Central memory CD4-positive, alpha-beta T cell (primary cell): ENCODE results near the gene IPO13.

Source experiments
- DNase-seq: peaks from one replicate; pipeline ENCODE4 v3.0.0; 2022

IPO13 gene

GRCh38 chr1:43975249-43975961 lies 28.7 kb downstream of the IPO13 start:
- DNase-seq = peak; percentile 52

GRCh38 chr1:43976045-43976444 lies 29.3 kb downstream of the IPO13 start:
- DNase-seq = no peak

- no peak for DNase-seq
Measured at GRCh38 chr1:43976890-43977289, 30.1 kb downstream of the IPO13 start.

- DNase-seq = no peak
Measured at GRCh38 chr1:43977376-43978263, 30.9 kb downstream of the IPO13 start.

GRCh38 chr1:43978264-43978550 lies 31.5 kb downstream of the IPO13 start:
- no peak for DNase-seq

- DNase-seq = no peak
Measured at GRCh38 chr1:43978551-43979260, 32.0 kb downstream of the IPO13 start, which contains the start of gene B4GALT2. TSS of gene B4GALT2 (plus strand) at chr1:43979210. CDS start at chr1:43981161, 1,951 bp downstream.

GRCh38 chr1:43979261-43979527 lies 32.4 kb downstream of the IPO13 start:
- no peak for DNase-seq

- DNase-seq = no peak
Measured at GRCh38 chr1:43979528-43980254, 32.9 kb downstream of the IPO13 start.

- no peak for DNase-seq
Measured at GRCh38 chr1:43980255-43981134, 33.7 kb downstream of the IPO13 start.

- no peak for DNase-seq
Measured at GRCh38 chr1:43981135-43981491, 34.4 kb downstream of the IPO13 start.

GRCh38 chr1:43981636-43982035 lies 34.9 kb downstream of the IPO13 start:
- DNase-seq = no peak

- no peak for DNase-seq
Measured at GRCh38 chr1:43982241-43982640, 35.5 kb downstream of the IPO13 start.

- no peak for DNase-seq
Measured at GRCh38 chr1:43982808-43983207, 36.1 kb downstream of the IPO13 start.

GRCh38 chr1:43983253-43983899 lies 36.6 kb downstream of the IPO13 start:
- no peak for DNase-seq

GRCh38 chr1:43984855-43985254 lies 38.1 kb downstream of the IPO13 start:
- DNase-seq = no peak

- no peak for DNase-seq
Measured at GRCh38 chr1:43985984-43986595, 39.3 kb downstream of the IPO13 start.

GRCh38 chr1:43986712-43987111 lies 40.0 kb downstream of the IPO13 start:
- DNase-seq = no peak

- no peak for DNase-seq
Measured at GRCh38 chr1:43987159-43987902, 40.6 kb downstream of the IPO13 start.

- no peak for DNase-seq
Measured at GRCh38 chr1:43990271-43991199, 43.8 kb downstream of the IPO13 start.

- no peak for DNase-seq
Measured at GRCh38 chr1:43991200-43991475, 44.4 kb downstream of the IPO13 start.
